A549 (cell line): ENCODE measurements around the gene TCAF1. TPM values are rescaled to one million over a fixed set of nuclear protein-coding genes. Genes with fewer than 3 reads are reported as not detected.

Source experiments
- ATAC-seq, 2 experiments: fragments of 200-7000 bp in 1 of 2; fragments of >200 bp in 1 of 2; cut with Nextera tagmentation in 1 of 2; cut with Tn5 transposase in 1 of 2; 3 replicates each; pipeline versions ENCODE4 v1.8.0 to v1.9.1; 2018 to 2020; ENCODE audit warnings: mild to moderate bottlenecking in 1 of 2, moderate library complexity in 1 of 2
- CTCF ChIA-PET: fragments of 300-600 bp; sonication (Branson Sonifier 250); formaldehyde crosslinking; extraction: SDS; loops from one replicate; lab custom pipeline; 2021; ENCODE audit warnings: antibody characterized with exemption, inconsistent platforms; lab: Yijun Ruan, JAX
- POLR2A ChIA-PET: fragments of 350-600 bp; formaldehyde crosslinking; extraction: SDS; loops from one replicate; lab custom pipeline; 2021; ENCODE audit warnings: antibody characterized with exemption, inconsistent platforms; lab: Yijun Ruan, JAX
- DNase-seq, 2 experiments: peaks; one replicate each; pipeline versions ENCODE4 v3.0.0 to v3.0.0-alpha.2; 2011 to 2016; ENCODE audit warnings: low read depth in 1 of 2, low spot score in 1 of 2
- FAIRE-seq: peaks from 2 replicates; lab custom pipeline; 2011; peaks lifted over from hg19 to GRCh38; lab: Jason Lieb, UNC
- H3K27ac ChIP-seq, 2 experiments: fragments of >200 bp; sonication (Bioruptor Twin); formaldehyde crosslinking; 3 replicates each; pipeline ENCODE4 v1.5.1; 2016 to 2017
- H3K4me1 ChIP-seq: fragments of >200 bp; sonication (Bioruptor Twin); formaldehyde crosslinking; 3 replicates; pipeline ENCODE4 v1.6.1; 2016
- H3K4me2 ChIP-seq: fragments of >200 bp; sonication (Bioruptor Twin); formaldehyde crosslinking; 3 replicates; pipeline ENCODE4 v1.6.1; 2016
- H3K4me3 ChIP-seq: fragments of >200 bp; sonication (Bioruptor Twin); formaldehyde crosslinking; 3 replicates; pipeline ENCODE4 v1.5.1; 2016
- H3K9me3 ChIP-seq: fragments of >200 bp; sonication (Bioruptor Twin); formaldehyde crosslinking; 3 replicates; pipeline ENCODE4 v1.6.1; 2016
- ATOH8 ChIP-seq: fragments of 250-450 bp; sonication (Bioruptor Pico); IDR thresholded peaks from 2 replicates; pipeline ENCODE4 v1.5.0; 2020; ENCODE audit warnings: low read depth, mild to moderate bottlenecking, moderate library complexity
- BCL3 ChIP-seq: fragments of >200 bp; sonication (Bioruptor Twin); formaldehyde crosslinking; IDR thresholded peaks from 3 replicates; pipeline ENCODE4 v1.6.1; 2016
- BHLHE40 ChIP-seq: IDR thresholded peaks from 2 replicates; pipeline ENCODE4 v1.6.1; 2012; ENCODE audit warnings: low read depth, low read length, inconsistent platforms
- CBX8 ChIP-seq: fragments of 200-600 bp; sonication (generic); IDR thresholded peaks from 2 replicates; pipeline ENCODE4 v1.6.1; 2016
- CEBPB ChIP-seq, 2 experiments: fragments of >200 bp in 1 of 2; sonication (Bioruptor Twin) in 1 of 2; formaldehyde crosslinking in 1 of 2; IDR thresholded peaks; 2 replicates each; pipeline ENCODE4 v1.6.1; 2012 to 2016
- ELK1 ChIP-seq: fragments of 150-350 bp; IDR thresholded peaks from 2 replicates; pipeline ENCODE4 v1.6.1; 2014; ENCODE audit warnings: low read depth, mild to moderate bottlenecking, low read length
- EP300 ChIP-seq, 2 experiments: fragments of >200 bp; sonication (Bioruptor Twin); formaldehyde crosslinking; IDR thresholded peaks; 2 replicates in 1 of 2; 3 replicates in 1 of 2; pipeline ENCODE4 v1.6.1; 2016 to 2017
- HES2 ChIP-seq: fragments of >200 bp; sonication (Bioruptor Twin); formaldehyde crosslinking; IDR thresholded peaks from 2 replicates; pipeline ENCODE4 v1.6.1; 2016
- HEYL ChIP-seq: fragments of 250-450 bp; sonication (Bioruptor Pico); IDR thresholded peaks from 2 replicates; pipeline ENCODE4 v1.8.0; 2021; ENCODE audit warnings: mild to moderate bottlenecking, moderate library complexity
- HOXA7 ChIP-seq: fragments of 250-450 bp; sonication (Bioruptor Pico); IDR thresholded peaks from 2 replicates; pipeline ENCODE4 v1.5.0; 2020; ENCODE audit warnings: mild to moderate bottlenecking, moderate library complexity
- KDM5A ChIP-seq: fragments of 200-600 bp; sonication (generic); IDR thresholded peaks from 2 replicates; pipeline ENCODE4 v1.6.1; 2016; ENCODE audit warnings: antibody characterized with exemption, mild to moderate bottlenecking
- MAX ChIP-seq: IDR thresholded peaks from 2 replicates; pipeline ENCODE4 v1.6.1; 2012
- MAZ ChIP-seq: fragments of 150-350 bp; IDR thresholded peaks from 2 replicates; pipeline ENCODE4 v1.6.1; 2014; ENCODE audit warnings: antibody characterized with exemption, low read depth, low read length, borderline replicate concordance
- MYC ChIP-seq: IDR thresholded peaks from 2 replicates; pipeline ENCODE4 v1.6.1; 2012; ENCODE audit warnings: mild to moderate bottlenecking, inconsistent platforms, low read length, improper control_type of control experiment, borderline replicate concordance
- NFE2L2 ChIP-seq: fragments of 150-350 bp; conservative IDR thresholded peaks from 2 replicates; pipeline ENCODE4 v1.6.1; 2014; ENCODE audit warnings: low read length
- NPAS2 ChIP-seq: fragments of 250-450 bp; sonication (Bioruptor Pico); IDR thresholded peaks from 2 replicates; pipeline ENCODE4 v1.8.0; 2022; ENCODE audit warnings: mild to moderate bottlenecking, moderate library complexity, borderline replicate concordance
- PHF8 ChIP-seq: fragments of 200-600 bp; sonication (generic); IDR thresholded peaks from 2 replicates; pipeline ENCODE4 v1.6.1; 2016; ENCODE audit warnings: low read depth, mild to moderate bottlenecking, antibody characterized with exemption, moderate library complexity, borderline replicate concordance
- POLR2A ChIP-seq: IDR thresholded peaks from 2 replicates; pipeline ENCODE4 v1.6.1; 2012; ENCODE audit warnings: mild to moderate bottlenecking, low read length
- ZSCAN20 ChIP-seq: fragments of 250-450 bp; sonication (Bioruptor Pico); IDR thresholded peaks from 2 replicates; pipeline ENCODE4 v1.8.0; 2022; ENCODE audit warnings: mild to moderate bottlenecking, moderate library complexity
- WGBS: methylation state at CpG from one replicate; pipeline ENCODE4 v1.1.6; 2017; ENCODE audit errors: missing lambda C conversion rate; 5-methylcytosine and 5-hydroxymethylcytosine counted together
- polyA plus RNA-seq, 4 experiments: library from polyadenylated mRNA; depleted of rRNA in 3 of 4; stranded (reverse); fragments of >200 nt; fragmentation: RNase III in 1 of 4; extraction: RNeasy Plus Mini Kit Qiagen cat#74134 plus additional on column Dnase treatment in 1 of 4; gene quantifications; 2 replicates in 3 of 4; 3 replicates in 1 of 4; pipeline ENCODE4 v1.2.3, GENCODE V29; 2011 to 2017

TCAF1 gene
- polyA plus RNA-seq, 2 of the 4 experiments (the other 2 are of a cell fraction): 26.4 to 32.7 TPM

GRCh38 chr7:143890558-143890957 is 11.4 kb downstream of the TCAF1 start:
- FAIRE-seq (no peak), ATAC-seq (no peak), DNase-seq (no peak)
- Histone ChIP-seq H3K27ac (no peak overlapping the region), H3K4me2 (no peak overlapping the region), H3K4me3 (no peak overlapping the region), H3K4me1 (no peaks in the 10 kb centered on the region), H3K9me3 (peaks cover 12% of the 10 kb centered on the region; the same call in 1 of the 3 replicates)
- 96% methylated on average over 2 of the region's 2 CpGs for WGBS
- ChIA-PET CTCF (interaction anchor here (1.3 kb wide), 1 partner anchor 12 kb away, joined by 3 read pairs; the partner anchor contains the start of gene TCAF1), POLR2A (no interaction called here)
- TF ChIP-seq HES2: no peak

GRCh38 chr7:143889068-143889467 is 12.9 kb downstream of the TCAF1 start:
- Histone ChIP-seq H3K4me1 (no peaks in the 10 kb centered on the region), H3K4me3 (no peak overlapping the region), H3K9me3 (peaks cover 12% of the 10 kb centered on the region; the same call in 1 of the 3 replicates), H3K27ac (no peak overlapping the region), H3K4me2 (no peak overlapping the region)
- POLR2A ChIA-PET: no interaction called here
- ATAC-seq (no peak), FAIRE-seq (no peak), DNase-seq (no peak)
- CTCF ChIA-PET: no interaction called here
- 84% methylated on average over 2 of the region's 2 CpGs for WGBS
- TF ChIP-seq EP300 (IDR thresholded peaks at IDR 0.05) (no peak), ZSCAN20 (CRISPR knock-in tag) (no peak), BHLHE40 (no peak), NFE2L2 (no peak)

GRCh38 chr7:143886826-143887477 is 15.0 kb downstream of the TCAF1 start:
- FAIRE-seq: no peak
- CTCF ChIA-PET: interaction anchor here (0.9 to 1.9 kb wide), 2 partner anchors 13 to 15 kb away, joined by 3 to 5 read pairs; partner anchors contain the start of gene TCAF1
- peaks cover 4% of the 10 kb centered on the region; the same call in 1 of the 3 replicates for H3K9me3 ChIP-seq
- no peaks in the 10 kb centered on the region for H3K4me1 ChIP-seq
- 93% methylated on average over 6 of the region's 6 CpGs for WGBS
- POLR2A ChIA-PET: interaction anchor here (2.4 kb wide), 1 partner anchor 15 kb away, joined by 10 read pairs; the partner anchor contains the start of gene TCAF1
- no peak overlapping the region for H3K4me2 ChIP-seq
- no peak overlapping the region for H3K27ac ChIP-seq
- DNase-seq: no peak
- TF ChIP-seq MAX (no peak), CEBPB (IDR thresholded peaks at IDR 0.05) (peak; percentile 36 to 51; a peak in 2 of 4 replicates)
- TF ChIP-seq, all 56 proteins: peak for 1
- no peak for ATAC-seq
- H3K4me3 ChIP-seq: no peak overlapping the region

GRCh38 chr7:143885951-143886350 is 16.0 kb downstream of the TCAF1 start:
- DNase-seq (no peak), FAIRE-seq (no peak), ATAC-seq (no peak)
- H3K9me3 ChIP-seq: peaks cover 4% of the 10 kb centered on the region; the same call in 1 of the 3 replicates
- ChIA-PET CTCF (no interaction called here), POLR2A (interaction anchor here (0.8 kb wide), 1 partner anchor 16 kb away, joined by 3 read pairs; the partner anchor contains the start of gene TCAF1)
- no peak overlapping the region for H3K4me3 ChIP-seq
- no peak overlapping the region for H3K27ac ChIP-seq
- TF ChIP-seq NPAS2 (CRISPR knock-in tag) (no peak), EP300 (IDR thresholded peaks at IDR 0.05) (no peak)
- no peaks in the 10 kb centered on the region for H3K4me1 ChIP-seq
- H3K4me2 ChIP-seq: no peak overlapping the region
- WGBS: 95% methylated on average over 3 of the region's 3 CpGs

- WGBS: 95% methylated on average over 37 of the region's 38 CpGs
- Histone ChIP-seq H3K9me3 (peaks cover 4% of the 10 kb centered on the region; the same call in 1 of the 3 replicates), H3K27ac (no peak overlapping the region), H3K4me1 (no peaks in the 10 kb centered on the region), H3K4me2 (no peak overlapping the region), H3K4me3 (no peak overlapping the region)
- CTCF ChIA-PET: interaction anchor here (1.2 kb wide), 1 partner anchor 10 kb away, joined by 3 read pairs; no protein-coding TSS in a partner anchor
- TF ChIP-seq ATOH8 (CRISPR knock-in tag): no peak
- no peak for TF ChIP-seq KDM5A
- no peak for TF ChIP-seq PHF8
- TF ChIP-seq ELK1: no peak
- TF ChIP-seq HOXA7 (CRISPR knock-in tag): no peak
- TF ChIP-seq NFE2L2: no peak
- no peak for TF ChIP-seq POLR2A
- TF ChIP-seq MAZ: no peak
- no peak for TF ChIP-seq HEYL (CRISPR knock-in tag)
- TF ChIP-seq BCL3: no peak
- TF ChIP-seq MYC: no peak
- TF ChIP-seq CBX8: no peak
- FAIRE-seq (no peak), DNase-seq (no peak), ATAC-seq (no peak)
- POLR2A ChIA-PET: no interaction called here
Measured at GRCh38 chr7:143884969-143885559, 16.9 kb downstream of the TCAF1 start.
